ENCODE data around the gene GATA2.
A peak's percentile ranks its signal among the peaks of the same experiment; 100 is the strongest.

Gene GATA2

DNA sequence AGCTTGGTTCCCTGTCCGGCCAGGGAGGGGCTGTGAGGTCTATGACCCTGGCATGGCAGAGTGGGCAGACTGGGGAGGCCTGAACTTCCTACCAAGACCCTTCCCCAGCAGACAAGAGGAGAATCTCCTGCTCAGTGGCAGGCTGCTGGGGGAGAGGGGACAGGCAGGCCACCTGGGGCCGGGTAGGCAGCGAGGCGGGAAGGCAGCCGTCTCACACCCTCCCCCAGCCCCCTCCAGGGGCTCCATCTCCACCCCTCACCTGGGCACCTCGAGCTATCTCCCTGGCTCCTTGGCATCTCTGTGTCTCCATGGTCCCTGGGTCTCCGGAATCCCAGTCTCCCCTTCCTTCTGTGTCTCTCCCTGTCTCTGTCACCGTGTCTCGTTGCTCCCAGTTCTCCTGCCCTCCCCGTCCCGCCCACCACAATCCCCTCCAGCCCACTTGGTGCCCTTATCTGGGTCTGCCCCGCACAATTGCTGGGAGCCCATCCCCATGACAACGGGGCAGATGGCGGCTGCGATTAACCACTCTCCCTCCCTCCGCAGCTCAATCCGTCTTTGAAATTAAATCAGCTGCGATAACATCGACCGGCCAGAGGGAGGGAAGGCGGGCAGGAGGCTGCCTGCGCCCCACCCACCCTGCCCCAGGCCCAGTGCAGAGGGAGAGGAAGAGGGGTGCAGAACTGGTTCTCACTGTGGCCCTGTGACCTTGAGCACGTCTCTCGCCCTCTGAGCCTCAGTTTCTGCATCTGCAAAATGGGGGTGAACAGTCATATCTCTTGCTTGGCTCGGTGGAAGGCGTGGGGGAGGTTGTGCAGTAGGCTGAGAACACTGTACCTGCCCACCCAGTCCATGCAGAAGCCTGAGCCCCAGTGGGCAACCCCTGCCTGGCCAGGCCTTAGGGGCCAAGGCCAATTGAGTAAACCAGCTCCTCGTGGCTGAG lies 36.0 kb downstream of the GATA2 start:
- DNase-seq (ENCODE audit: low read depth, low spot score), result no peak

DNA sequence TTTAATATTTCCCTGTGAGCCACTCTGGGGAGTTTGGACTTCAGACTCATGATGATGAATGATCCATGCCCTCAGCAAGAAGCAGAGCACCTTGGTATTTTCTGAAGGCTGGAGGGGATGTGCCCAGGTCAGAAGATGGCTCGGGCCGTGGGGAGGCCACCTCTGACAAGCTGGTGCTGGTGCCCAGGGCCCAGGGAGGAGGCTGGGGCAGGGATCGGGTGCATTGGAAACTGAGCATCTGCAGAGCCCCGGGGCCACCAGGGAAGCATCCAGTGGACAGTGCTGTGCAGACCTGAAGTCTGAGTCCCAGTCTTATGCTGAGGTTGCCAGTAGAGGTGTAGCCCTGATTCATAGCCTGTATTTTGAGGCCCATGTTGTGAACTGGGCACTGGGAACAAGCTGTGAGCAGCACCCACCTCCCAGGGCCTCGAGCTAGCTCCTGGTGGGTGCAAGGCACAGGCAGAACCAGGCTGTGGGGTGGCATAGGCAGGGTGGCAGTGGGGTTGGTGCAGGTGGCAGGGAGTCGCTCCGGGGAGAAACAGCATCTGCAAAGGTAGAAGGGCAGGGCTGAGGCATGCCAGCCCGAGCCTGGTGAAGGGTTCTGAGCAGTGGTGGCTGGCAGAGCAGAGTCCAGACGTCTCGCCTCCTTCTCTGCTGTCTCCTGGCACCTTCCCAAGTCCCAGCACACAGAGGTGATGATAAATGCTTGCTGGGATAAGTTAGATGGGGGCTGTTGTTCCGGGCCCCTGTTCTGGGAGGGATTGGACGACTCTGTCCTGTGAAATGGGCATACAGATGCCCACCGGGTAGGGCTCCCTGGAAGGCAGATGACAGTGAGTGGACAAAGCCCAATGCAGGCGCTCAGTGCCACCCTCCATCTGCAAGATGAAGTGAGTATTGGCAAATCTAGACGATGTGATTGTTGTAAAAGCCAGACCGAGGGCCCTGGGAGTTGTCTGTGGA lies 36.9 kb downstream of the GATA2 start:
- DNase-seq (ENCODE audit: low read depth, low spot score), result no peak

DNA sequence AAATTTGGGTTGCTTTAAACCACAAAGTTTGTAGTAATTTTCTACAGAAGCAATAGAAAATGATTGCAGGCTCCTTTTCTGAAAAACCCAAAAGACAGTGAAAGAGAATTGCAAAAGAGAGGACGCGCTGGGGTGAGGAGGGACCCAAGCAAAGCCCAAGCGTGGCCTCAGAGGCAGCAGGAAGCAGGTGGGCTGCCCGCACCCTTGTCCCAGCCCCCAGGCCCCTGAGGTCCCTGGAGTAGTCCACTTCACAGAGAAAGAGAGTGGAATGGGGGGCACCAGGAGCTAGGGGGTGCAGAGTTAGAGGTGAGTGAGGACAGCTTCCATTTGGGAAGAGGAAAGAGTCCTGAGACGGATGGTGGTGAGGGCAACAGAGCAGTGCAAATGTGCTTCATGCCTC lies 37.9 kb downstream of the GATA2 start:
- DNase-seq (ENCODE audit: low read depth, low spot score), result no peak

DNA sequence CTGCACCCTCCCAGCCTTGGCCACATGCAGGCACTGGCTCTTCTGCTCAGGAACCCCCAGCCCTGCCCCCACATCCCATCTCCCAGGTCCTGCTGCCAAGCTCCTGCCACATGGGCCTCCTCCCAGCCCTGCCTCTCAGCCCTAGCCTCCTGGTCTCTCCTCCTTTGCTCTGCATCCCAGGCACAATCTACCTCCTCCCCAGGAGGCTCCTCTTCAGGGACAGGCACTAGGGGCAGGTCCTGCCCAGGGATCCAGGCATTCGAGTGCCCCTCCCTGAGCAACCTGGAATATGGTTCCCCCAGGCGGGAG lies 38.7 kb downstream of the GATA2 start:
- DNase-seq (ENCODE audit: low read depth, low spot score), result no peak

DNA sequence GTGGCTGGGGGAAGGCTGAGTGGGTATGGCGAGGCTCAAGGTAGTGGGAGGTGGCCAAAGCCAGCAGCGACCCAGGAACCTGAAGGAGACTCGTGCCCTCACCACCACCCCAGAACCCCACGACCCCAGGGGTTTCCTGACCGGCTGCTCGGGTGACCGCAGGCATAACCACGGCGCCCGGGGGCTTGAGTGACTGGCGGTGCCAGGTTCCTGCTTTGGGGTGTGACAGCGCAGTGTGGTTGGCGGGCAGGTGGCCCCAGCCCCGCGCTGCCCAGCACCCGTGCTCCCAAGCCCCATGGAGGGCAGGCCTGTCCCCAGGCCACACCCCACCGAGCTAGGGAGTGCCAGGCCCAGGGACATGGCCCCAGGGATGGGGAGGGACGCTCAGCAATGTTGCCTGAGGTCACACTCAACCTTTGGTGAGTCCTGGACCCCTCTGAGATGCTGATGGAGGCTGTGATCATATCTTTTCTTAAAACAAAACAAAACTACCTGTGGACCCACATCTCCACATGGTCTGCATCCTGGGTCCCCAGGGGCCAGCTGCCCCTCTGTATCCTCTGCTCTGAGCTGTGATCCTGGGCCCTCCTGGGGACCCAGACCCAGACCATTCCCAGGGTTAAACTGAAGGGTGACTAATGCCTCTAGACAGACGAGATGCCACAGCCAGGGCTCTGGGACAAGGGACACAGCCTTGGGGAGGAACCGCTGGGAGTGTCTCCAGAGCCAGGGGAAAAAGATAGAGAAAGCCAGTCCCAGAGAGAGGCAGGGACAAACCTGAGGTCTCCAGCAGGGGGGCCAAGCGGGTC lies 39.3 kb downstream of the GATA2 start:
- DNase-seq (ENCODE audit: low read depth, low spot score), result no peak

DNA sequence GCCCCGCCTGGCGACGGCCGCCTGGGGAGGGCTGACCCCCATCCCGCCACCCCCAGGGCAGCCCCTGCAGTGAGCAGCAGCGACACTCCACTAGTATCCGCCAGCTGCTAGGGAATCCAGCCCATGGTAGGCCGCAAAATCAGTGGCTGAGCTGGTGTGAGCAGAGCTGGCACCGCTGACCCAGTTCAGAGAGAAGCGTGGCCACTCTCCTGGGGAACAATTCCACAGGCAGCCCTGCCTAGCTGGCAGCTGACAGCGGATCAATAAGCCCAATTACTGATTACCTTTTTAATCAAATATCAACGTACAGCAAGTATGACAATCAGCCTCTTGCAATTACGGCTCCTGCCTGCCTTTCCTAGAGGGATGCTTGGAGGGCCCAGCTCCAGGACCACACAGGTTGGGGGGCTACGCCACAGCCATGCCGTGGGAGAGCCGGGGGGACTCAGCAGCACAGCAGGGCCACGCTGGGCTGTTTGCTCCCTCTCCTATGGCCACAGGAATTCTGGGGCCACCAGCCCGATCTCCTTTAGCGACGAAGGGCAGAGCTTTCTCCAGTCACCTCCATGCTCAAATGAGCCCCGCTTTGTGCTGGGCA lies 40.2 kb downstream of the GATA2 start:
- DNase-seq (ENCODE audit: low read depth, low spot score), result no peak

DNA sequence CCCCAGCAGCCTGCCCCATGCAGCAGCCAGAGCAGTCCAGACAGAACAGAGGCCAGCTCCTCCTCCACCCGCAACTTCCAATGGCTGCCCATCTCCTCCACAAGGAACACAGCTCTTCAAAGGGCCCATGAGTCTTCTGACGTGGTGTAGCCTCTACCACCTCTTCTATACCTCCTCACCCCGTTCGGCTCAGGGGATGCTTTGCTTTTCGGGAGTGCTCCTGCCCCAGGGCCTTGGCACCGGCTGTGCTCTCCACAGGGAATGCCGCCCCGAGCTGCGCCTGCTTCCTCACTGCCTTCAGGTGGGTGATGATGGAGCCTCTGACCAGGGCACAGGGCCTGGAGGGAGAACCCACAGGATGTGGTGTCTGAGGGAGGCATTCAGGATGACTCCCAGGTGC lies 40.9 kb downstream of the GATA2 start:
- no peak for DNase-seq (ENCODE audit: low read depth, low spot score)

DNA sequence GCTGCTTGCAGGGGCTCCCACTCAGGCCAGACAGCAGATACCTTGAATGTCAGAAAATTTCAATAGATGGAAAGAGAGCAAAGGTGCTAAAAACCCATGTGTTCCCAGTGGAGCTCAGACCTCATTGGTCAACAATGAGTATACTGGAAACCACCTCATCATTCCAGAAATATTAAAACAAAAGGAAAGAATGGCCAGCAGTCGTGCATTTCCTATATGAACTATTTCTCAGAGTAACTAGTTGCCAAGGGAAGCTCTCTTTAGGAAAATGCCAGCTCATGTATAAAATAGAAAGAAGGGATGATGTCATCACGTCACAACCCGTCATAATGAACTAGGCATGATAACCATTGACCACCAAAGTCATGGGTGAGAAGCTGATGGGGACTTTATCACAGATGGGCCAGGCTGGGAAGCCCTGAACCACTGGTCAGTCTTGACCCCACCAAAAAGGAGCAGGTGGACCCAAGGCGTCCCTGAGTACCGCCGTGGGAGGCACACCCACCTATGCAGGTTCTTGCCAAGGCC lies 43.8 kb downstream of the GATA2 start:
- DNase-seq (ENCODE audit: low read depth, low spot score), result no peak

DNA sequence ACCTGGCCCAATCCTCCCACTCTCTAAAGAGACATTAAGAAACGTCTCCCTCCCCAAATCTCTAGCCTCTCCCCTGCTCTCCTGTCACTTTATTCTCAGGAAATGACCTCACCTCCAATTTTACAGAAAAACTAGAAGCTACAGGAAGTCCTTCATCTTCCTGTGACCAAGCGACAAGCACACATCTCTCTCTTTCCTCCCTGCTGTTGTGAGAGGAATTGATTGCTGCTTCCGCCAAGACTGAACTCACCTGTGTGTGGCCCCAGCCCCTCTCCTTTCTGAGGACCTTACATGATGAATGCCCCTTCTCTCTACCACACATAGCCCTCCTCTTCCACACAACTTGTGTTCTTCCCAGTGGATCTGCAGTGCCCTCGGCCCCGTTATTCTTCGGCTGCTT lies 44.5 kb downstream of the GATA2 start:
- no peak for DNase-seq (ENCODE audit: low read depth, low spot score)

DNA sequence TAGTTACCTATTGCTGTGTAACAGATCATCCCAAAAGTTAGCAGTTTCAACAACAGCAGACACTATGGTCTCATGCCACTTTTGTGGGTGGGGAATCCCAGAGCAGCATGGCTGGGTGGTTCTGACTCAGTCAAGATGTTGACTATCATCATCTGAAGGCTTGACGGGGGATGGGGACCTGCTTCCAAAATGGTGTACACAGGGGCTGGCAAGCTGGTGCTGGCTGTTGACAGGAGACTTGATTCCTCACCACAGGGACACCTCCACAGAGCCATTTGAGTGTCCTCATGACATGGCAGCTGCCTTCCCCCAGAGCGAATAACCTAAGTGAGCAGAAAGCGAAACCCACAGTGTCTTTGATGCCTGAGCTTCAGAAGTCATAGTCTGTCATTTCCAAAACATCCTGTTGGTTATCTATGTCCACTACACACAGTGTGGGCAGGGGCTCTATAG lies 45.4 kb downstream of the GATA2 start:
- DNase-seq (ENCODE audit: low read depth, low spot score), result no peak

DNA sequence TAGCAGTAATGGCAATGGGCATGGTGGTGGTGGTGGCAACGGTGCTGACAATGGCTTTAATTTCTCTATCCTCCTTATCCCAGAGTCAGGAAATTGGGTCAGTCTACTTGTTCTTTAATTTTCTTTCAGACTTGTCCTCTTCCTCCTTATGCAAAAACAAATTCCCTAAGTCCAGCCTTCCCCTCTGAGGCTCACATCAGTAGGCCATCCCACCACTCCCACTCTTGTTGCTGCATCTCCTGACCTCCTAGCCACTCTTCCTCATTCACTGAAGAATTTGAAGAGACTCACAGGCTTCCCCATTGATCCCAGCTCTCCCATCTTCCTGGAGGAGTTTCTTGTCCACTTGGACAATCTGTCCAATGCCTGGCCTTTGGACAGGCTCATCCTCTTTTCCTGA lies 46.2 kb downstream of the GATA2 start:
- DNase-seq (ENCODE audit: low read depth, low spot score), result no peak

DNA sequence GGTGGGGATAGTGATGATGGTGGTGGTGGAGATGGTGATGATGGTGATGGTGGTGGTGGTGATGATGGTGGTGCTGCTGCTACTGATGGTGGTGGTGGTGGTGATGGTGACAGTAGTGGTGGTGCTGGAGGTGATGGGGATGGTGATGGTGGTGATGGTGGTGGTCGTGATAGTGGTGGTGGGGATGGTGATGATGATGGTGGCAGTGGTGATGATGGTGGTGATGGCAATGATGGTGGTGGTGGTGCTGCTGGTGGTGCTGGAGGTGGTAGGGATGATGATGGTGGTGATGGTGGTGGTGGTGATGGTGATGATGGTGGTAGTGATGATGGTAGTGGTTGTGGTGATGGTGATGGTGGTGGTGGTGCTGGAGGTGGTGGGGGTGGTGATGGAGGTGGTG lies 47.6 kb downstream of the GATA2 start:
- DNase-seq (ENCODE audit: low read depth, low spot score), result no peak

DNA sequence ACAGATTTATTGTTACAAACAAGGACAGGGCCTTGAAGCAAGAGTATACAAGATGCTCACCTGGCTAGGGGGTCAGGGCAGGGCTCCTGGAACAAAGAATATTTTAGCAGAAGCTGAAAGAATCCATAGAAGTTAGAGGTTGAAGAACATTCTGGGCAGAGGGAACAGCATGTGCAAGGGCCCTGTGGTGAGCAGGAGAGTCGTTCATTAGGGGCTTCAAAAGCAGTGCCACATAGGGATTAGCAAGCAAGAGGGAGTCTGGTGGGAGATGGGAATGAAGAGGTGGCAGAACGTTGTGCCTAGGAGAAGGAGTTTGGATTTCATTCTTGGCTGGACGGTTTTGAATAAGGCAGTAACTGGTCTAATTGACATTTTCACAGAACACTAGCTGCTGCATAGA lies 49.2 kb downstream of the GATA2 start:
- DNase-seq (ENCODE audit: low read depth, low spot score), result no peak

DNA sequence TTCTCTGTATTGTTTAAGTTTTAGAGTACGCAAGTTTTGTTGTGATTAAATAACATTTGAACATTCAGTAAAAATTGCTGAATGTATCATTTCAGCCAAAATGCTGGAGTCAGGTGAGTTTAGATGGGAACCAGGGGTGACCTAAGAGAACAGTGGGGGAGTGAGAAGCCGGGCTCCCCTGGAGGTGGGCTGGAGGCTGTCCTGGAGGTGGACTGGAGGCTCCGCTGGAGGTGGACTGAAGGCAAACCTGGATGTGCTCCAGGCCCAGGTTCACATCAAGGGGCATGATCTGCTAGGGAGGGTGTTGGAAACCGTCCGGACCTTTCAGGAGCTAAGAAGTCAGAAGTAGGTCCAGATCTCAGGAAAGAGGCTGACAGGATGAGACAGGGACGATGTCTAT lies 50.1 kb downstream of the GATA2 start:
- no peak for DNase-seq (ENCODE audit: low read depth, low spot score)

DNA sequence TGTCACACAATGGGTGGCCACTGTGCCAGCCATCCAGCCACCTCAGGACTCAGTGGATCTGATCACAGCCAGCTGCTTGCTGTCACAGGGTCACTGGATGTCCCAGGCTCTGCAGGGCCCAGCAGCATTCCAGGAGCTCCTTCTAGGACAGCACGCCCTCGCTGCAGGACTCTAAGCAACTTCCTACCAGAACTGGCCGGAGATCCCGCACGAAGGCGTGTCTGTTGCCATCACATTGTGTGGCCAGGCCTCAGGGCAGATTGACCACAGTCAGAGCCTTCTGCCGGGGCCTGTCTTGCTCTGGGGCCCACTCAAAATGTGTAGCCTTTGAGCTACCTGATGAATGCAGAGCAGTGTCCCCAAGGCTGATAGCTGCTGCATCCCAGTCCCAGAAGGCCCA lies 50.9 kb downstream of the GATA2 start:
- no peak for DNase-seq (ENCODE audit: low read depth, low spot score)

DNA sequence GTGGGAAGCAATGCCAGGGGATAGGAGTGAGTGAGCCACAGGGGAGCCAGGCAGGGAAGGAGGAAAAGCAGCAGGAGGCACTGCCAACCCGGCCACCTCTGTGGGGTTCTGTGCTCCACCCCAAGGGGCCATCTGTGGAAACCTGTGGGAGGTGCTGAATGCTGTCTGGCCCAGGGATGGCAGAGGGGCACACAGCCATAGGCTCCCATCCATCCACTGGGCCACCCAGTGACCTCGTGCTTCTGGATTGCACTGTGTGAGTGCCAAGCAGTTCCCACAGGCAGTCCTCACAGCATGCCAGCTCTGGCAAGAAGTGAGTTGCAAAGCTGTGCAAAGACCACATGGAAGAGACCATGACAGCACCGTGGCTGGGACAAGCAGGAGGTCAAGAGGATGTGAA lies 53.8 kb downstream of the GATA2 start:
- peak; percentile 58 for DNase-seq (ENCODE audit: low read depth, low spot score)

DNA sequence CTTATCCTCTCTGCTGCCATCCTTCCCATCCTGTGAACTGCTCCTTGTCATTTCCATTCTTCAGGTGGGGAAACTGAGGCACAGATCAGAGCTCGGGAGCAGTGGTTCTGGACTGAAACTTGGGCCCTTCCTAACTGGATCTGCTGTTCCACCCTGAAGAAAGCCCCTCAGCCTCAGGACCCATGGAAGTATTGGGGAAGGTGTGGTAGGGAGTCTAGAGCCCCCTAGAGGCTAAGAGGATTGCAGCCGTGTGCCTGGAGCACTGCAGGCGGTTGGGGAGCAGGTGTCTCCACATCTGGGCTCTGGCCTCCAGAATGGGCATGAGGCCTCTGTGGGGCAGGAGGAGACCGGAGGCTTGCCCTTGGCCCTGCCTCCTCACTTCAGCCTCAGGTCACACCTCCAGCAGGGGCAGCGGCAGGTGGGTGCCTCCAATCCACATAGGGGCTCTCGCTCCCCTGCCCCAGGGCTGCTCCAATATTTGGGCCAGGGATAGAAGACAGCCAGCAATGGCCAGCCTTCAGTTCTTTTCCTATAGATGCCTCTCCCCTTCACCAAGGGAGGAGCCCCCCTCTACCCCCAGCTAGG lies 54.4 kb downstream of the GATA2 start:
- no peak for DNase-seq (ENCODE audit: low read depth, low spot score)

DNA sequence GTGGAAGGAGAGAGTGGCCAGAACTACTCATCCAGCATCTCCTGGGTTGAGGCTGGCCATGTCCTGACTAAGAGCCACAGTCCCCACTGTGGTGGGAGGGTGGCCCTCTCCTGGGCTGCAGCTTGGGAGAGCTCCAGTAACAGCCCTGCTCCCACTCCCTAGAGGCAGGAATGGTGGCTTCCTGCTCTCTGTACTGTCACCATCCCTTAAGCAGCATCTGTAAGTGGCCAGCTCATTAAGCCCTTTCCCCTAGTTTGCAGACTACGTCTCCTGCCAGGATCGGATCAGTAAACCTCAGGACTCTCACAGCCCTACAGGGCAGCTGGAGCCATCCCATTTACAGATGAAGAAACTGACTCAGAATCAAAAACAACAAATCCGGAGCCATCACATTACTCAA lies 56.8 kb downstream of the GATA2 start:
- no peak for DNase-seq (ENCODE audit: low read depth, low spot score)

DNA sequence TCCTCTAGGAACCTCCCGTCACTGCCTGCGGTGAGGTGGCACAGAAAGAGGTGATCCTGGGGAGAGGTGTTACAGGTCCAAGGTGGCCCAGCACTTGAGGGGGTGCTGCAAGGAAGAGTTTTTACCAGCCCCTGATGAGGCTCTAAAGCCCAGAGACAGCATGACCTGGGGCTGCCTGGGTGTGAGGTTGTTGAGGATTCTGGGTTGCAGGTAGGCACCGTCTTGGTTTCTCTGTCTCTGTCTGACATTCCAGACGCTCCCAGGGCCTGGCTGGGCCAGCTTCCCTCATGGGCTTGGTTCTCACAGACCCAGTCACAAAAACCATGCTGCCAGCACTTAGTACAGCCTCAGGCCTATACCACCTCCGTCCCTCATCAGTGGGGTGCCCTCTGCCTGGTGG lies 57.4 kb downstream of the GATA2 start:
- DNase-seq (ENCODE audit: low read depth, low spot score), result no peak

DNA sequence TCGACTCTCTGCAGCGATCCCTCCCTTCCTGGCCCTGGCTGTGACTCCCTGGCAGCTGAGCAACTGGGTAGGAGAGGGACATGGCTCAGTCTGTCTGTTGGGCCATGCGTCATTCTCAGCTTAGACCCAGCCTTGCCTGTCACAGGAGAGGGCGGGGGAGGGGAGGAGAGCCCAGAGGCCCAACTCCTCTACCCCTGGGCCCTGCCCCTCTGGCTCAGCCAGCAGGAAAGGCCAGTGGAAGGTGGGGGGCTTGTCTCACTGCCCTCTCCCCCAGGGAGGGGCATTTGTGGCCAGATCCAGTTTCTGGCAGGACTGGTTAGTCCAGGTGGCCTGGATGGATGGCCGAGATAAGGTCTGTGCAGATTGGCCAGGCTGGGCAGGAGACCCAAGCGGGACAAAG lies 57.9 kb downstream of the GATA2 start:
- no peak for DNase-seq (ENCODE audit: low read depth, low spot score)

DNA sequence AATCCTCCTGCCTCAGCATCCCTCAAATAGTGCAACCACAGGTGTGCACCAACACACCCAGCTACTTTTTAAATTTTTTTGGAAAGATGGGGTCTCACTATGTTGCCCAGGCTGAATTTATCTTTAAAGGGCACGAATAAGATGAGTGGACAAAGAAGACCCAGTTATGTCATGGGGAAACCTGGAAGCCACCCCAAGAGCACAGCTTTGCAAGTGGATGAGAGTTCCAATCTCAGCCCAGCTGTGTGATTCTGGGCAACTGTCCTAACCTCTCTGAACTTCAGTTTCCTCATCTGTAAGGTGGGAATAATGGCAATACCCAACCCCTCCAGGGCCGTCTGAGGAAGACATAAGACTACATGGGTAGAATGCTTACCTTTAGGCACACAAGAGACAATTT lies 58.5 kb downstream of the GATA2 start:
- DNase-seq (ENCODE audit: low read depth, low spot score), result no peak
